ENCODE data around the gene VIPR1.

DNA sequence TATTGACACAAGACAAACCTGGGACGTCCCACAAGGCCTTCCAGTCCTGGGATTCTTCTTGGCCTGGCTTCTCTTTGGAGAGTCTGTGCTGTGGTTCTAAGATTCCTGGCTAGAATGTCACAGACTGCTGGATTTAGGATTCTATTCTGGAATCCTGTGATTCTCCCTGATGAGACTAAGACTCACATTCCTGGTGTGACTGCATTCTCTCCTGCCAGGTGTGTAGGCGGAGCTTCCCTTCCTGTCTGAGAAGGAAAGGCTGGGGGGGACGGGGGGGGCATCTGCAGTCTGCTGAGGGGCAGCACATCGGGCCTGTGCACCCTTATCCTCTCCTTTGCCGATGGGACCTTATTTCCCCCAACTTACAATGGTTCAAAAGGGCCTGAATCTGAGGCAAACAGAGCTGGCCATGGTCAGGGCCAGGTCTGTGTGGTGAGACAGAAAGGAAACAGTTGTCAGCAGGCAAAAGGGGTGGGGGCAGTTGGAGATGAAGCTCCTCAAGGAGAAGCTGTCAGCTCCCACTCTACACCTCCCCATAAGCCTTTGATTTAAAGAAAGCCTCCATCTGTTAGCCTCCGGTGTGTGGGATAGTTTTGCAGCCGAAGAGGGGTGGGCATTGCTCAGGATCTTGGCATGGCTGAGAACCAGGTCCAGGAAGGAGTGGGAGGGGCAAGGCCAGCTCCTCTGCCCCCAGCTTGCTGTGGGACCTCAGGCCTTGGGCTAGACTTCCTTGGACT is 30.9 kb downstream of the VIPR1 start:
- TF ChIP-seq EZH2 (IDR thresholded peaks at IDR 0.05; ENCODE audit: insufficient read depth, poor library complexity, severe bottlenecking) (no peak), EZH2phosphoT487 (IDR thresholded peaks at IDR 0.05; ENCODE audit: insufficient read depth, low read depth) (no peak)

Data from GM23248 (cell line).